ENCODE data around the gene BRK1. TPM values are rescaled to one million over a fixed set of nuclear protein-coding genes. Genes with fewer than 3 reads are reported as not detected.
"Not testable (repeated sequence)": the region's sequence is repeated elsewhere in the genome, so short reads cannot be mapped to it uniquely, and the experiment has no call there.

Gene BRK1
- polyA plus RNA-seq, 4 donors = 204 to 221 (median 219) TPM

DNA sequence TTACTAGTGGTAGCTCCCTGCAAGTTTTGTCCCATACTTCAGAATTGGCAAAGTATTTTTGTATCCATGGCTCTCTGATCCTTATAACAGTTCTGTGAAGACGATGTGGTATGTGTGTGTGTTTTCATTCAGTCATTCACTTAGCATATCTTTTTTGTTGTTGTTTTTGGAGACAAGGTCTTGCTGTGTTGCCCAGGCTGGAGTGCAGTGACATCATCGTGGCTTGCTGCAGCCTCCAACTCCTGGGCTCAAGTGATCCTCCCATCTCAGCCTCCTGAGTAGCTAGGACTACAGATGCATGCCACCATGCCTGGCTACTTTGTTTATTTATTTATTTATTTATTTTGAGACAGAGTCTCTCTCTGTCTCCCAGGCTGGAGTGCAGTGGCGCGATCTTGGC lies 60.7 kb downstream of the BRK1 start:
- not testable (repeated sequence) for DNase-seq (ENCODE audit: low read depth in 4 of 4, low spot score in 3 of 4)

Other genes with a start within 250 kb of the BRK1 start
- under 1 TPM in 1 of 4 donors, not detected in 3; 0.09 TPM for gene CIDEC, start 235.4 kb upstream of the BRK1 start, polyA plus RNA-seq (ENCODE audit: insufficient read length in 4 of 4)
- 10 to 100 TPM; 47.9 to 50.0 (median 49.4) TPM for gene JAGN1, start 225.1 kb upstream of the BRK1 start, polyA plus RNA-seq (ENCODE audit: insufficient read length in 4 of 4)
- gene IL17RE, start 212.8 kb upstream of the BRK1 start, polyA plus RNA-seq (ENCODE audit: insufficient read length in 4 of 4) = 10 to 100 TPM; 11.0 to 15.2 (median 11.8) TPM
- 10 to 100 TPM; 33.2 to 43.9 (median 40.1) TPM for gene IL17RC, start 198.6 kb upstream of the BRK1 start, polyA plus RNA-seq (ENCODE audit: insufficient read length in 4 of 4)
- gene CRELD1, start 181.8 kb upstream of the BRK1 start, polyA plus RNA-seq (ENCODE audit: insufficient read length in 4 of 4) = 10 to 100 TPM; 53.9 to 62.1 (median 58.8) TPM
- 1 to 10 TPM; 3.8 to 4.5 (median 4.1) TPM for gene PRRT3, start 163.3 kb upstream of the BRK1 start, polyA plus RNA-seq (ENCODE audit: insufficient read length in 4 of 4)
- gene EMC3, start 128.8 kb upstream of the BRK1 start, polyA plus RNA-seq (ENCODE audit: insufficient read length in 4 of 4) = 10 to 100 TPM; 89.6 to 93.6 (median 91.8) TPM
- gene FANCD2, start 89.2 kb upstream of the BRK1 start, polyA plus RNA-seq (ENCODE audit: insufficient read length in 4 of 4) = 10 to 100 TPM; 14.4 to 19.3 (median 17.2) TPM
- gene FANCD2OS, start 7.4 kb upstream of the BRK1 start, polyA plus RNA-seq (ENCODE audit: insufficient read length in 4 of 4) = 1 to 10 TPM in 1 of 4 donors, under 1 TPM in 2, not detected in 1; 0.13 to 1.2 (median 0.51) TPM
- 10 to 100 TPM; 72.0 to 87.6 (median 83.1) TPM for gene VHL, start 26.1 kb downstream of the BRK1 start, polyA plus RNA-seq (ENCODE audit: insufficient read length in 4 of 4)
- gene IRAK2, start 49.2 kb downstream of the BRK1 start, polyA plus RNA-seq (ENCODE audit: insufficient read length in 4 of 4) = 1 to 10 TPM in 1 of 4 donors, under 1 TPM in 3; 0.65 to 1.1 (median 0.88) TPM
- gene TATDN2, start 132.8 kb downstream of the BRK1 start, polyA plus RNA-seq (ENCODE audit: insufficient read length in 4 of 4) = 10 to 100 TPM; 33.9 to 34.8 (median 34.1) TPM
- gene GHRL, start 177.3 kb downstream of the BRK1 start, polyA plus RNA-seq (ENCODE audit: insufficient read length in 4 of 4) = 1 to 10 TPM; 2.9 to 4.3 (median 3.5) TPM
- gene SEC13, start 205.4 kb downstream of the BRK1 start, polyA plus RNA-seq (ENCODE audit: insufficient read length in 4 of 4) = 100 to 1,000 TPM; 110 to 127 (median 118) TPM